ENCODE results near the gene LAPTM5.

- TF ChIP-seq EP300 (IDR thresholded peaks at IDR 0.05) (no peak), CTCF (IDR thresholded peaks at IDR 0.05) (no peak), POLR2AphosphoS5 (IDR thresholded peaks at IDR 0.05) (no peak)
Measured at GRCh38 chr1:30689901-30690645, 67.5 kb downstream of the LAPTM5 start.
